MM.1S (cell line): ENCODE measurements around the gene DCAF4L1.

Experiments
- DNase-seq: peaks from one replicate; pipeline ENCODE4 v3.0.0-alpha.2; 2015
- H2AFZ ChIP-seq: fragments of 300-600 bp; sonication (generic); 2 replicates; pipeline ENCODE4 v1.6.0; 2016; ENCODE audit warnings: antibody characterized with exemption, low read length
- H3F3A ChIP-seq: fragments of 300-600 bp; sonication (generic); 2 replicates; pipeline ENCODE4 v1.6.1; 2016; ENCODE audit warnings: mild to moderate bottlenecking, antibody characterized with exemption, low read length, moderate library complexity, mixed read lengths; ENCODE audit not compliant: insufficient read depth
- H3K27ac ChIP-seq: fragments of 300-600 bp; sonication (generic); 2 replicates; pipeline ENCODE4 v1.5.1; 2016; ENCODE audit warnings: mild to moderate bottlenecking, low read length
- H3K27me3 ChIP-seq: fragments of 300-600 bp; sonication (generic); replicated peaks from 2 replicates; pipeline ENCODE4 v1.6.0; 2016; ENCODE audit warnings: low read length; ENCODE audit not compliant: insufficient read depth
- H3K36me3 ChIP-seq: fragments of 300-600 bp; sonication (generic); replicated peaks from 2 replicates; pipeline ENCODE4 v1.6.1; 2016; ENCODE audit warnings: mild to moderate bottlenecking, low read length, mixed read lengths; ENCODE audit not compliant: insufficient read depth
- H3K4me1 ChIP-seq: fragments of 300-600 bp; sonication (generic); 2 replicates; pipeline ENCODE4 v1.6.1; 2016; ENCODE audit warnings: low read length, mixed read lengths
- H3K4me2 ChIP-seq: fragments of 300-600 bp; sonication (generic); 2 replicates; pipeline ENCODE4 v1.6.0; 2016; ENCODE audit warnings: low read depth, low read length
- H3K4me3 ChIP-seq: fragments of 300-600 bp; sonication (generic); 2 replicates; pipeline ENCODE4 v1.5.1; 2016; ENCODE audit warnings: low read length, mixed read lengths
- H3K79me2 ChIP-seq: fragments of 300-600 bp; sonication (generic); 2 replicates; pipeline ENCODE4 v1.6.1; 2016; ENCODE audit warnings: mixed run types, low read length, mixed read lengths
- H3K9ac ChIP-seq: fragments of 300-600 bp; sonication (generic); 2 replicates; pipeline ENCODE4 v1.6.1; 2016; ENCODE audit warnings: low read length, mixed read lengths
- H3K9me2 ChIP-seq: fragments of 300-600 bp; sonication (generic); replicated peaks from 2 replicates; pipeline ENCODE4 v1.6.1; 2016; ENCODE audit warnings: mild to moderate bottlenecking, low read length, mixed read lengths; ENCODE audit not compliant: insufficient read depth
- H3K9me3 ChIP-seq: fragments of 300-600 bp; sonication (generic); replicated peaks from 2 replicates; pipeline ENCODE4 v1.6.1; 2016; ENCODE audit warnings: mild to moderate bottlenecking, low read length, mixed read lengths; ENCODE audit not compliant: insufficient read depth
- H4K20me1 ChIP-seq: fragments of 300-600 bp; sonication (generic); 2 replicates; pipeline ENCODE4 v1.6.1; 2016; ENCODE audit warnings: mild to moderate bottlenecking, low read length, moderate library complexity, mixed read lengths; ENCODE audit not compliant: insufficient read depth
- CTCF ChIP-seq: fragments of 300-600 bp; sonication (generic); IDR thresholded peaks from 2 replicates; pipeline ENCODE4 v1.5.1; 2016; ENCODE audit warnings: antibody characterized with exemption, low read length, mixed read lengths
- EZH2 ChIP-seq: fragments of 300-600 bp; sonication (generic); optimal IDR thresholded peaks from 2 replicates; pipeline ENCODE3; 2017; ENCODE audit warnings: low read depth, mild to moderate bottlenecking, antibody characterized with exemption, low read length, mixed read lengths
- EZH2phosphoT487 ChIP-seq: fragments of 300-600 bp; sonication (generic); IDR thresholded peaks from 2 replicates; pipeline ENCODE4 v1.6.1; 2018; ENCODE audit warnings: antibody characterized with exemption, low read length

DCAF4L1 gene

GRCh38 chr4:41992967-41993857 is 11.7 kb downstream of the DCAF4L1 start:
- Histone ChIP-seq H3K4me2 (no peak overlapping the region), H3K4me1 (peaks cover 5% of the 10 kb centered on the region; the same call in 1 of the 2 replicates), H3K9me2 (no peaks in the 10 kb centered on the region), H3F3A (0 out of 2 replicates have a peak, but pooled peaks cover 3% of the 10 kb centered on the region), H3K9me3 (no peaks in the 10 kb centered on the region), H3K79me2 (peaks cover 23% of the 10 kb centered on the region), H3K27me3 (no peaks in the 10 kb centered on the region), H3K36me3 (no peaks in the 10 kb centered on the region), H2AFZ (no peak overlapping the region), H3K9ac (no peak overlapping the region), H3K27ac (no peak overlapping the region), H4K20me1 (no peaks in the 10 kb centered on the region), H3K4me3 (no peak overlapping the region)
- DNase-seq: no peak
- TF ChIP-seq CTCF (no peak), EZH2 (no peak), EZH2phosphoT487 (no peak)

DNA sequence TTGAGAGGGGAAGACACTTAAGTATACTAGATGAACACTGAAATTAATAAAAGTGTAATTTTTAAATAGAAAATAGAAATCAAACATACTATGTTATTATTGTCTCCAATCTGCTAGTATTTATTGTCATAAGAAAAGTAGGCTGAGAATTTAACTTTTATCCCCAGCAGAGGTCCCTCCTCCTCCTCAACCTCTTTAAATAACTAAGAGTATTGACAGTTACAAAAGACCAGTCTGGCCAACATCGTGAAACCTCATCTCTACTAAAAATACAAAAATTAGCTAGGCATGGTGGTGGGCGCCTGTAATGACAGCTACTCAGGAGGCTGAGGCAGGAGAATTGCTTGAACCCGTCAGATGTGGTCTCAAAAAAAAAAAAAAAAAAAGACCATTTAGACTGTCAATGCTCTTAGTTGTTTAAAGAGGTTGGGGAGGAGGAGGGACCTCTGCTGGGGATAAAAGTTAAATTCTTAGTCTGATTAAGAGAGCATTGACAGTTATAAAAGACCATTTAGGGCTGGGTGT is 13.0 kb downstream of the DCAF4L1 start:
- TF ChIP-seq EZH2 (no peak), CTCF (no peak), EZH2phosphoT487 (no peak)
- DNase-seq: no peak
- Histone ChIP-seq H4K20me1 (no peaks in the 10 kb centered on the region), H3K9ac (no peak overlapping the region), H3F3A (0 out of 2 replicates have a peak, but pooled peaks cover 3% of the 10 kb centered on the region), H3K4me1 (peaks cover 5% of the 10 kb centered on the region; the same call in 1 of the 2 replicates), H3K27me3 (no peaks in the 10 kb centered on the region), H3K9me2 (no peaks in the 10 kb centered on the region), H2AFZ (no peak overlapping the region), H3K4me3 (no peak overlapping the region), H3K9me3 (no peaks in the 10 kb centered on the region), H3K27ac (no peak overlapping the region), H3K4me2 (no peak overlapping the region), H3K79me2 (peaks cover 23% of the 10 kb centered on the region), H3K36me3 (no peaks in the 10 kb centered on the region)

DNA sequence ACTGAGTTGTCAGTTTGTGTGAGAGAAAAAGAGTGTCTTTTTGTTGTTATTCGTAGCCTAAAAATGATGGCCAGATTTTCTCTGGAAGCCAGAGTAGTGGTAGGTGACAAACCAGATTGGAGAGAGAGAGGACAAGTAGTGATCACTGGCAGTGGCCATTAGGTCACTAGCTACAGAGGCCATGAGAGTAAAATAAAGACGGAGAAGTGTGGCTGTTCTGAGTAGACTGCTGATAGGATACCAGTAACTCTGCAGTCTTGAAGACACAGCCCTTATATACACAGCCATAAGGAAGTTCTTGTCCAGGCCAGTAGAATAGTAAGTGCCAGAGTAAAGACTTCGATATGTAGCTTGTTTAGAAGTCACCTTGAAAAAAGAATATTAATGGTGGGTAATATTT is 16.5 kb downstream of the DCAF4L1 start:
- Histone ChIP-seq H2AFZ (no peak overlapping the region), H3F3A (no peaks in the 10 kb centered on the region), H3K4me1 (no peaks in the 10 kb centered on the region), H3K9ac (no peak overlapping the region), H3K9me3 (no peaks in the 10 kb centered on the region), H3K9me2 (no peaks in the 10 kb centered on the region), H3K79me2 (peaks cover 4% of the 10 kb centered on the region), H3K27me3 (no peaks in the 10 kb centered on the region), H4K20me1 (no peaks in the 10 kb centered on the region; the same call in 1 of the 2 replicates), H3K27ac (no peak overlapping the region), H3K4me3 (no peak overlapping the region), H3K4me2 (no peak overlapping the region), H3K36me3 (no peaks in the 10 kb centered on the region)
- no peak for TF ChIP-seq EZH2phosphoT487
- no peak for TF ChIP-seq EZH2
- no peak for TF ChIP-seq CTCF
- no peak for DNase-seq
